GM23248 (cell line): ENCODE results near the gene CTIF. TPM values are rescaled to one million over a fixed set of nuclear protein-coding genes. Genes with fewer than 3 reads are reported as not detected.

Source experiments
- DNase-seq: peaks from one replicate; pipeline ENCODE4 v3.0.0-alpha.2; 2015
- H2AFZ ChIP-seq: fragments of 200-600 bp; sonication (generic); 2 replicates; pipeline ENCODE4 v1.6.1; 2016; ENCODE audit warnings: antibody characterized with exemption
- H3F3A ChIP-seq: fragments of 200-600 bp; sonication (generic); 2 replicates; pipeline ENCODE4 v1.6.1; 2016; ENCODE audit warnings: mild to moderate bottlenecking, antibody characterized with exemption, mixed run types; ENCODE audit not compliant: insufficient read depth
- H3K27ac ChIP-seq: fragments of 200-600 bp; sonication (generic); 2 replicates; pipeline ENCODE4 v1.5.1; 2016; ENCODE audit warnings: mild to moderate bottlenecking
- H3K27me3 ChIP-seq: fragments of 200-600 bp; sonication (generic); replicated peaks from 2 replicates; pipeline ENCODE4 v1.6.1; 2016; ENCODE audit warnings: mild to moderate bottlenecking; ENCODE audit not compliant: insufficient read depth
- H3K36me3 ChIP-seq: fragments of 200-600 bp; sonication (generic); 2 replicates; pipeline ENCODE4 v1.6.1; 2016; ENCODE audit warnings: low read depth, mild to moderate bottlenecking
- H3K4me1 ChIP-seq: fragments of 200-600 bp; sonication (generic); 2 replicates; pipeline ENCODE4 v1.6.1; 2016; ENCODE audit warnings: mild to moderate bottlenecking; ENCODE audit not compliant: insufficient read depth
- H3K4me2 ChIP-seq: fragments of 200-600 bp; sonication (generic); one replicate; pipeline ENCODE4 v1.6.1; 2016; ENCODE audit warnings: mild to moderate bottlenecking; ENCODE audit not compliant: unreplicated experiment
- H3K4me3 ChIP-seq: fragments of 200-600 bp; sonication (generic); 2 replicates; pipeline ENCODE4 v1.5.1; 2016; ENCODE audit warnings: mild to moderate bottlenecking
- H3K79me2 ChIP-seq: fragments of 200-600 bp; sonication (generic); 2 replicates; pipeline ENCODE4 v1.6.1; 2016; ENCODE audit warnings: mild to moderate bottlenecking; ENCODE audit not compliant: insufficient read depth
- H3K9ac ChIP-seq: fragments of 200-600 bp; sonication (generic); 2 replicates; pipeline ENCODE4 v1.6.1; 2016; ENCODE audit warnings: mild to moderate bottlenecking
- H3K9me2 ChIP-seq: fragments of 200-600 bp; sonication (generic); 2 replicates; pipeline ENCODE4 v1.6.1; 2016; ENCODE audit warnings: mixed run types, mild to moderate bottlenecking, moderate library complexity; ENCODE audit not compliant: insufficient read depth
- H3K9me3 ChIP-seq: fragments of 200-600 bp; sonication (generic); one replicate; pipeline ENCODE4 v1.6.1; 2017; ENCODE audit warnings: low read depth
- H4K20me1 ChIP-seq: fragments of 200-600 bp; sonication (generic); 2 replicates; pipeline ENCODE4 v1.6.0; 2016; ENCODE audit not compliant: insufficient read depth
- EZH2 ChIP-seq: fragments of 200-600 bp; sonication (generic); IDR thresholded peaks from 2 replicates; pipeline ENCODE4 v1.6.1; 2018; ENCODE audit warnings: antibody characterized with exemption, mild to moderate bottlenecking; ENCODE audit not compliant: insufficient read depth, poor library complexity, severe bottlenecking
- EZH2phosphoT487 ChIP-seq: fragments of 200-600 bp; sonication (generic); IDR thresholded peaks from 2 replicates; pipeline ENCODE4 v1.6.1; 2018; ENCODE audit warnings: antibody characterized with exemption, moderate library complexity, mild to moderate bottlenecking, low read depth; ENCODE audit not compliant: insufficient read depth
- WGBS, 2 experiments: methylation state at CpG; one replicate each; pipeline ENCODE4 v1.1.6; 2015 to 2017; ENCODE audit warnings: low lambda C conversion rate in 2 of 2, low coverage in 1 of 2; ENCODE audit errors: missing lambda C conversion rate in 2 of 2; 5-methylcytosine and 5-hydroxymethylcytosine counted together
- in situ Hi-C: fragments of 300-500 bp; cut with MboI; formaldehyde crosslinking; loops from 2 replicates; pipeline ENCODE4 v1.15.0; 2020
- polyA plus RNA-seq: library from polyadenylated mRNA; unstranded; fragments of >200 nt; fragmentation: Nextera tagmentation; extraction: Ambion mirVana; gene quantifications from 2 replicates; pipeline ENCODE4 v1.2.1, GENCODE V29; 2016
- total RNA-seq: library from RNA; depleted of rRNA; stranded (reverse); fragments of >200 nt; shearing (Covaris generic); gene quantifications from 2 replicates; pipeline ENCODE4 v1.2.3, GENCODE V29; 2014

CTIF gene
- total and polyA plus RNA-seq, 2 experiments from 2014 or later, result 21.5 to 46.8 TPM

- Histone ChIP-seq H3K4me2 (peak overlapping the region; percentile 64), H3K27ac (peak overlapping the region; percentile 90), H3K36me3 (peaks cover 9% of the 10 kb centered on the region), H3F3A (peaks cover 34% of the 10 kb centered on the region), H3K4me3 (peak overlapping the region; percentile 1; the same call in 1 of the 2 replicates), H3K9ac (peak overlapping the region; percentile 72), H3K9me3 (no peaks in the 10 kb centered on the region), H3K9me2 (no peaks in the 10 kb centered on the region), H2AFZ (no peak overlapping the region), H3K79me2 (peaks cover 66% of the 10 kb centered on the region), H4K20me1 (no peaks in the 10 kb centered on the region), H3K27me3 (no peaks in the 10 kb centered on the region), H3K4me1 (peaks cover 62% of the 10 kb centered on the region)
- 33 to 46% methylated on average over 3 of the region's 3 CpGs for WGBS, 2 experiments
- TF ChIP-seq EZH2, result no peak
- DNase-seq, result no peak
- in situ Hi-C loops, result no loop called here
Observed at GRCh38 chr18:48828194-48828545, 289.3 kb downstream of the CTIF start.

GRCh38 chr18:48828691-48829442, 290.0 kb downstream of the CTIF start:
- Histone ChIP-seq H3K4me3 (no peak overlapping the region), H3K27me3 (no peaks in the 10 kb centered on the region), H3K27ac (peak overlapping the region; percentile 90), H3K4me2 (peak overlapping the region; percentile 64), H3K4me1 (peaks cover 69% of the 10 kb centered on the region), H4K20me1 (no peaks in the 10 kb centered on the region), H3K9me3 (no peaks in the 10 kb centered on the region), H3K9ac (peak overlapping the region; percentile 72), H2AFZ (no peak overlapping the region), H3K36me3 (0 out of 2 replicates have a peak, but pooled peaks cover 2% of the 10 kb centered on the region), H3F3A (peaks cover 29% of the 10 kb centered on the region), H3K9me2 (no peaks in the 10 kb centered on the region), H3K79me2 (peaks cover 61% of the 10 kb centered on the region)
- in situ Hi-C loops, result no loop called here
- no peak for DNase-seq
- WGBS, 2 experiments, result 77 to 79% methylated on average over 11 to 15 of the region's 15 CpGs
- TF ChIP-seq EZH2 (no peak), EZH2phosphoT487 (no peak)

- no peak for DNase-seq
- no peaks in the 10 kb centered on the region for H3K27me3 ChIP-seq
- no peak overlapping the region for H3K4me3 ChIP-seq
- WGBS, 2 experiments, result 90 to 92% methylated on average over 13 of the region's 13 CpGs
- in situ Hi-C loops, result no loop called here
- H3K9me3 ChIP-seq, result no peaks in the 10 kb centered on the region
- H3F3A ChIP-seq, result peaks cover 35% of the 10 kb centered on the region
- H4K20me1 ChIP-seq, result no peaks in the 10 kb centered on the region
- peaks cover 75% of the 10 kb centered on the region for H3K4me1 ChIP-seq
- TF ChIP-seq EZH2 (no peak), EZH2phosphoT487 (no peak)
- no peaks in the 10 kb centered on the region for H3K9me2 ChIP-seq
- no peak overlapping the region for H3K4me2 ChIP-seq
- no peaks in the 10 kb centered on the region for H3K36me3 ChIP-seq
- H2AFZ ChIP-seq, result no peak overlapping the region
- no peak overlapping the region for H3K27ac ChIP-seq
- peaks cover 53% of the 10 kb centered on the region for H3K79me2 ChIP-seq
- H3K9ac ChIP-seq, result no peak overlapping the region
Observed at GRCh38 chr18:48829443-48830149, 290.8 kb downstream of the CTIF start.

GRCh38 chr18:48831113-48831759, 292.4 kb downstream of the CTIF start:
- H3K27ac ChIP-seq, result no peak overlapping the region
- no peak for TF ChIP-seq EZH2phosphoT487
- TF ChIP-seq EZH2, result no peak
- H3K9me2 ChIP-seq, result no peaks in the 10 kb centered on the region
- peaks cover 50% of the 10 kb centered on the region for H3K79me2 ChIP-seq
- no peak for DNase-seq
- H3K4me2 ChIP-seq, result no peak overlapping the region
- no peak overlapping the region for H2AFZ ChIP-seq
- in situ Hi-C loops, result no loop called here
- H3K36me3 ChIP-seq, result no peaks in the 10 kb centered on the region
- no peaks in the 10 kb centered on the region for H4K20me1 ChIP-seq
- WGBS, 2 experiments, result 93 to 95% methylated on average over 9 of the region's 9 CpGs
- peaks cover 28% of the 10 kb centered on the region for H3F3A ChIP-seq
- no peaks in the 10 kb centered on the region for H3K9me3 ChIP-seq
- no peaks in the 10 kb centered on the region for H3K27me3 ChIP-seq
- H3K9ac ChIP-seq, result no peak overlapping the region
- H3K4me1 ChIP-seq, result peaks cover 66% of the 10 kb centered on the region
- H3K4me3 ChIP-seq, result no peak overlapping the region
